IPS DF 6.9 (cell line): Measurements from ENCODE around the gene SLC35F3.

Experiments
- DNase-seq: peaks from one replicate; pipeline ENCODE4 v3.0.0-alpha.2; 2013; ENCODE audit warnings: low read depth, low spot score
- H3K27ac ChIP-seq: one replicate; pipeline ENCODE4 v1.5.1; 2013; ENCODE audit warnings: low read length, control low read depth
- H3K27me3 ChIP-seq: 2 replicates; pipeline ENCODE4 v1.6.1; 2013; ENCODE audit warnings: mild to moderate bottlenecking, low read length; ENCODE audit not compliant: control insufficient read depth, insufficient read depth
- H3K36me3 ChIP-seq: 2 replicates; pipeline ENCODE4 v1.6.1; 2013; ENCODE audit warnings: low read length; ENCODE audit not compliant: control insufficient read depth, insufficient read depth
- H3K4me1 ChIP-seq: 2 replicates; pipeline ENCODE4 v1.6.1; 2013; ENCODE audit warnings: low read length; ENCODE audit not compliant: control insufficient read depth, insufficient read depth
- H3K4me3 ChIP-seq: 2 replicates; pipeline ENCODE4 v1.5.1; 2013; ENCODE audit warnings: mild to moderate bottlenecking, low read length
- H3K9me3 ChIP-seq: 2 replicates; pipeline ENCODE4 v1.6.1; 2013; ENCODE audit warnings: low read length, inconsistent platforms; ENCODE audit not compliant: control insufficient read depth, insufficient read depth
- WGBS: extraction: QIAGEN DNeasy Blood & Tissue Kit; methylation state at CpG from one replicate; pipeline ENCODE4 v1.1.7; 2013; ENCODE audit warnings: mixed read lengths, missing lambda C conversion rate; ENCODE audit not compliant: insufficient read length, insufficient coverage; 5-methylcytosine and 5-hydroxymethylcytosine counted together

Gene SLC35F3

DNA sequence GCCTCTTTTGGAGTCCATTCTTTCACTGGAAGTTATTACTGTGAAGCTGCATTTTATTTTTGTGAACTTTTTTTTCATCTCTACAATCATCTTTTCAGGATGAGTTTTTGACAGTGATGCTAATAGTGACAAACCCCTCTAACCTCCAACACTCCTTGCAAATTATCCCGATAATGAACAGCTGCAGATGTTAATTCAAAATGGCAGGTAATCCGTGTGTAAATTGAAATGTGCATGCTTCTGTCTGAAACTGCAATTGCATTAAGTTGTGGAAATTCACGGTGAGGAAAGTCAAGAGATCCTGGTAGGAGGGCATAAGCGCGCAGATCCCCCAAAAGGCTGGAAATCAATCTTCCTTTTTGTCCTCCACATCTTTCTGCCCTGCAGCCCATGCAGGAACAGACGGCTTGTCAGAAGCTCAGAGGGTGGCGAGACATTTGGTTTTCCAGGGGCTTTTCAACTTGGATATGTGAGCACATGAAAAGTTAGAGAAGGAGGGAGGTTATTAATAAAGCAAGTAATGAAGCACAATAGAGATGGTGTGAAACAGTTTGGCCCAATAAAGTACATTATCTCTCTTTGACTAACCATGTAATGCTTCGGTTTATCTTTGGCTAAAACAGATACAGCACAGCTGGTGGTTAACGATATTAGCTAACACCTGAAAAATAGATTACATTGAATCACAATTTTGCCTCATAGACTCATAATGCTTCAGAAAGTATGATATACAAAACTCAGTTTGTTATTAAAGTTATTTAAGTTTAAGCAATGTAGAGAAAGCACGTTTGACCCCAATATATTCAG lies 325.3 kb downstream of the SLC35F3 start:
- no CpG with 5 or more reads among the region's 10 CpGs for WGBS
- no peaks in the 10 kb centered on the region for H3K9me3 ChIP-seq
- DNase-seq = no peak
- H3K27me3 ChIP-seq = 0 out of 2 replicates have a peak, but pooled peaks cover 1% of the 10 kb centered on the region
- H3K27ac ChIP-seq = no peak overlapping the region
- no peak overlapping the region for H3K4me3 ChIP-seq
- peaks cover 5% of the 10 kb centered on the region; the same call in 1 of the 2 replicates for H3K4me1 ChIP-seq
- no peaks in the 10 kb centered on the region for H3K36me3 ChIP-seq

GRCh38 chr1:234230414-234230862 lies 326.0 kb downstream of the SLC35F3 start:
- DNase-seq = no peak
- Histone ChIP-seq H3K36me3 (no peaks in the 10 kb centered on the region), H3K27me3 (0 out of 2 replicates have a peak, but pooled peaks cover 1% of the 10 kb centered on the region), H3K4me1 (peaks cover 5% of the 10 kb centered on the region; the same call in 1 of the 2 replicates), H3K27ac (no peak overlapping the region), H3K9me3 (no peaks in the 10 kb centered on the region), H3K4me3 (no peak overlapping the region)
- WGBS = no CpG with 5 or more reads among the region's 10 CpGs

DNA sequence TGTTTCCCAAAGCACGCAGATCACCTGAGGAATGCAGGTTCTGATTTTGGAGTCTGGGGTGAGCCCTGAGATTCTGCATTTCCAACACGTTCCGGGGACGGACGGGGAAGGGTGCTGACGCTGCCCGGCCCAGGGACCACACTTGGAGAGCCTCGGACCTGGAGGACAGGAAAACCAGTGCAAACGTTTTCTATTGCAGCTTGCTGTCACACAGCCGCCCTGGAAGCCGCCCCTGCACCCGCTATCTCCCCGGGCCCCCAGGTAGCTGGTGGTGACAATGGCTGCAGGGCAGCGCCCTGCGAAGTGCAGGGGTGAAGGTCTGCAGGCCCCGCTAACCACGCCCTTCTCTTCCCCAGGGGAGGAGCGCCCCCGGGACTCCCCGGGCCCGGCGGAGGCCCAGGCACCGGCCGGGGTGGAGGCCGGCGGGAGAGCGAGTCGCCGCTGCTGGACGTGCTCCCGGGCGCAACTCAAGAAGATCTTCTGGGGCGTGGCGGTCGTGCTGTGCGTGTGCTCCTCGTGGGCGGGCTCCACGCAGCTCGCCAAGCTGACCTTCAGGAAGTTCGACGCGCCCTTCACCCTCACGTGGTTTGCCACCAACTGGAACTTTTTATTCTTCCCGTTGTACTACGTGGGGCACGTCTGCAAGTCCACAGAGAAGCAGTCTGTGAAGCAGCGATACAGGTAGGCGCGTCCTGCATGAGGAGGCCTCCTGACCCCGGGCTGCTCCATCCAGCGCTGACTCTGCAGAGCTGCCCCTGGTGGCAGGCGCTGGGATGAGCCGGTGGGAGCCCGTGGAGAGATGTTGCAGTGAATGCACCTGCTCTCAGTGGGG lies 326.8 kb downstream of the SLC35F3 start:
- Histone ChIP-seq H3K4me3 (no peak overlapping the region), H3K4me1 (peaks cover 5% of the 10 kb centered on the region; the same call in 1 of the 2 replicates), H3K27me3 (0 out of 2 replicates have a peak, but pooled peaks cover 1% of the 10 kb centered on the region), H3K9me3 (no peaks in the 10 kb centered on the region), H3K36me3 (no peaks in the 10 kb centered on the region), H3K27ac (no peak overlapping the region)
- WGBS = no CpG with 5 or more reads among the region's 55 CpGs
- DNase-seq = no peak

DNA sequence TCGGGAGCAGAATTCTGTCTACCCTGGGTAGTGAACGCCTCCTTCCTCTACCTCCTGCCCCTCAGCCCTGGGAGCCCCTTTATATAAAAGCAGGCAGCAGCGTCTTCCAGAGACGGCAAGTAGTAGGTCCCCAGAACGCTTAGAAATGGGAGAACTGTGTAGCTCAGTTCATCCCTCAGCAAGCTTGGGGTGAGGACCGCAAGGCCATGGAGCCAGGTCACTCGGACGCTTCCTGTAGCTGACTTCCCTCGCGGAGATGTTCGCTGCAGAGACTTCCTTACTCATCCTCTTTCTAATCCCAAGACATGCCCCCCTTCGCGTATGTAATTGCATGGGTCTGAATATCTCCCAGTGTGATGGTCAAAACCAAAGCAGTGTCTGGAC lies 327.4 kb downstream of the SLC35F3 start:
- Histone ChIP-seq H3K36me3 (no peaks in the 10 kb centered on the region), H3K27ac (no peak overlapping the region), H3K27me3 (no peaks in the 10 kb centered on the region), H3K4me3 (no peak overlapping the region), H3K9me3 (no peaks in the 10 kb centered on the region), H3K4me1 (no peaks in the 10 kb centered on the region; the same call in 1 of the 2 replicates)
- no CpG with 5 or more reads among the region's 13 CpGs for WGBS
- DNase-seq = no peak

DNA sequence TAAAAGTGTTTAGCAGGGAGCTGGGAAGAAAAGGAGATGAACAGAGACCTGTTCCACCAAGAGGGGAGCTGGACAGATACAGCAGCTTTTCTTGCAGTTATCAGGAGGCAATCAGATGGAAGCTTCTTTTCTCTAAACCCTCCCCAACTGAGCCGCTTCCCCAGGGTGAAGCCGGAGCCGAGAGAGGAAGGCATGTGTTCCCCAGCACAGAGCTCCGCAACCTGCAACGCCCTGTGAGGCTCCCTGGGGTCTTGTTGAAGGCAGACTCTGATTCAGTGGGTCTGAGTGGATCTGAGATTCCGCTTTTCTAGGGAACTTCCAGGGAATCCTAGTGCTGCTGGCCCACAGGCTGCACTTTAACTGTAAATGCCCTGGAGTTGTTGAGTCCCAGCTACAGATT lies 329.7 kb downstream of the SLC35F3 start:
- no peaks in the 10 kb centered on the region for H3K9me3 ChIP-seq
- WGBS = no CpG with 5 or more reads among the region's 6 CpGs

DNA sequence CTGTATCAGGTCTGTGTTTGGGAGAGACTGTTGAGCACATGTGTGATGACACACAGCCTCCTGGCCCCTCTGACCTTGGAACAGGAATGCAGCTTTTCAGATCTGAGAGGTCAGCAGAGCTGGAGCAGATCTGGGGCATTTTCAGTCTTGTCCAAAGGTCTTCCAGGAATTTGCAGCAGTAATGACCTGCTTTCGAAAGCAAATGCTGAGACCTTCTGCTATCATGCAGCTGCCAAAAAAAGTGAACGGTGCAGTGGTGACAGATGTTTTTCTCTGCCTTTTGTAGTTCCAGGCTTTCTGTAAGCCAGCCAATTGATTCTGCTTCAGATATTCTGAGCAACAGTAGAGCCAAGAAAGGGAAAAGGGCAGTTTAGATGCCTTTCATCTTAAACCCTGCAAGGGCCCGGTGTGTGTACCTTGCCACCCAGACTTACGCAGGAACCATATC lies 331.0 kb downstream of the SLC35F3 start:
- H3K4me3 ChIP-seq = no peak overlapping the region
- H3K4me1 ChIP-seq = no peaks in the 10 kb centered on the region
- H3K9me3 ChIP-seq = no peaks in the 10 kb centered on the region
- no CpG with 5 or more reads among the region's 4 CpGs for WGBS
- no peaks in the 10 kb centered on the region for H3K36me3 ChIP-seq
- no peak overlapping the region for H3K27ac ChIP-seq
- H3K27me3 ChIP-seq = no peaks in the 10 kb centered on the region
- DNase-seq = no peak

More for the DNA sequence above, 329.7 kb downstream of the SLC35F3 start:
- no peaks in the 10 kb centered on the region for H3K27me3 ChIP-seq
- H3K4me1 ChIP-seq = no peaks in the 10 kb centered on the region
- H3K4me3 ChIP-seq = no peak overlapping the region
- no peaks in the 10 kb centered on the region for H3K36me3 ChIP-seq
- no peak overlapping the region for H3K27ac ChIP-seq
- no peak for DNase-seq

GRCh38 chr1:234237393-234237792 lies 332.9 kb downstream of the SLC35F3 start:
- no peak overlapping the region for H3K4me3 ChIP-seq
- H3K4me1 ChIP-seq = no peaks in the 10 kb centered on the region
- WGBS = no CpG with 5 or more reads among the region's 2 CpGs

GRCh38 chr1:234238060-234238459 lies 333.6 kb downstream of the SLC35F3 start:
- Histone ChIP-seq H3K27ac (no peak overlapping the region), H3K4me3 (no peak overlapping the region), H3K36me3 (no peaks in the 10 kb centered on the region), H3K4me1 (no peaks in the 10 kb centered on the region), H3K9me3 (no peaks in the 10 kb centered on the region), H3K27me3 (no peaks in the 10 kb centered on the region)
- no CpG with 5 or more reads among the region's 1 CpG for WGBS
- no peak for DNase-seq

More at GRCh38 chr1:234237393-234237792, 332.9 kb downstream of the SLC35F3 start:
- H3K9me3 ChIP-seq = no peaks in the 10 kb centered on the region
- H3K27ac ChIP-seq = no peak overlapping the region
- no peak for DNase-seq
- no peaks in the 10 kb centered on the region for H3K27me3 ChIP-seq
- H3K36me3 ChIP-seq = no peaks in the 10 kb centered on the region

- no peak overlapping the region for H3K27ac ChIP-seq
Observed at GRCh38 chr1:234239515-234239914, 335.0 kb downstream of the SLC35F3 start.

DNA sequence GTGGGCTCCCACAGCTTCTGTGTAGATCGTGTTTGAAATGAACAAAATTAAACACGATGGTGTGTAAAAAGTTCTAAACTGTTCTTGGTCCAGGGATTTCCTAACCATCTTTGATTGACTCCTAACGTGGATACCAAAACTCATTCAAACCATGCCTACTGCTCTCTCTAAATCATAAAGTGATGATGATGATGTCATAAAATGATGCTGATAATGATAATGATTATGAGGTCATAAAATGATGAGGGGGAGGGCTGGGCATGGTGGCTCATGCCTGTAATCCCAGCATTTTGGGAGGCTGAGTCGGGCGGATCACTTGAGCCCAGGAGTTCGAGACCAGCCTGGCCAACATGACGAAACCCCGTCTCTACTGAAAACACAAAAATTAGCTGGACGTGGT lies 335.5 kb downstream of the SLC35F3 start:
- Histone ChIP-seq H3K27ac (no peak overlapping the region), H3K27me3 (no peaks in the 10 kb centered on the region), H3K9me3 (no peaks in the 10 kb centered on the region), H3K4me1 (no peaks in the 10 kb centered on the region), H3K36me3 (no peaks in the 10 kb centered on the region), H3K4me3 (no peak overlapping the region)
- no CpG with 5 or more reads among the region's 9 CpGs for WGBS
- no peak for DNase-seq

More at GRCh38 chr1:234239515-234239914, 335.0 kb downstream of the SLC35F3 start:
- DNase-seq = no peak
- WGBS = no CpG with 5 or more reads among the region's 2 CpGs
- H3K4me1 ChIP-seq = no peaks in the 10 kb centered on the region
- no peaks in the 10 kb centered on the region for H3K36me3 ChIP-seq
- H3K9me3 ChIP-seq = no peaks in the 10 kb centered on the region
- no peak overlapping the region for H3K4me3 ChIP-seq
- H3K27me3 ChIP-seq = no peaks in the 10 kb centered on the region
